GM12878 (cell line): ENCODE measurements around the gene ACE.

Experiments
- CREB1 ChIP-seq: IDR thresholded peaks from 2 replicates; pipeline ENCODE4 v1.6.1; 2012; ENCODE audit warnings: low read depth, mild to moderate bottlenecking, inconsistent platforms
- CTCF ChIP-seq, 3 experiments: IDR thresholded peaks in 2 of 3; conservative IDR thresholded peaks in 1 of 3; 2 replicates each; pipeline ENCODE4 v1.5.1; 2011; ENCODE audit warnings: low read depth in 3 of 3, low read length in 3 of 3, mild to moderate bottlenecking in 3 of 3, control low read depth in 2 of 3, moderate library complexity in 2 of 3, inconsistent platforms in 1 of 3, mixed read lengths in 1 of 3; ENCODE audit not compliant: control insufficient read depth in 2 of 3, insufficient read depth in 1 of 3; ENCODE audit errors: extremely low read depth in 1 of 3
- EP300 ChIP-seq, 2 experiments: fragments of 150-350 bp in 1 of 2; IDR thresholded peaks; 2 replicates each; pipeline ENCODE4 v1.6.1; 2011 to 2012; ENCODE audit warnings: low read depth in 2 of 2, low read length in 2 of 2, borderline replicate concordance in 1 of 2, improper control_type of control experiment in 1 of 2, inconsistent platforms in 1 of 2; ENCODE audit not compliant: control insufficient read depth in 1 of 2
- ETV6 ChIP-seq, 2 experiments: fragments of 450-650 bp in 1 of 2; IDR thresholded peaks in 1 of 2; conservative IDR thresholded peaks in 1 of 2; 2 replicates each; pipeline ENCODE4 v1.6.1; 2014; ENCODE audit warnings: antibody characterized with exemption in 1 of 2, borderline replicate concordance in 1 of 2, low read depth in 1 of 2, mild to moderate bottlenecking in 1 of 2, moderate library complexity in 1 of 2
- POLR2A ChIP-seq: IDR thresholded peaks from 2 replicates; pipeline ENCODE4 v1.6.1; 2011; ENCODE audit warnings: low read depth, mild to moderate bottlenecking, low read length
- REST ChIP-seq: IDR thresholded peaks from 2 replicates; pipeline ENCODE4 v1.6.1; 2012; ENCODE audit warnings: mild to moderate bottlenecking, low read depth, low read length
- TAF1 ChIP-seq: IDR thresholded peaks from 2 replicates; pipeline ENCODE4 v1.6.1; 2011; ENCODE audit warnings: mild to moderate bottlenecking, low read depth, low read length, borderline replicate concordance
- ZBED1 ChIP-seq: IDR thresholded peaks from 2 replicates; pipeline ENCODE4 v1.6.1; 2016; ENCODE audit warnings: borderline replicate concordance
- ZNF24 ChIP-seq: fragments of 450-650 bp; IDR thresholded peaks from 2 replicates; pipeline ENCODE4 v1.6.1; 2017; ENCODE audit warnings: antibody characterized with exemption, mild to moderate bottlenecking
- TF ChIP-seq, protein P1 (sequence below): IDR thresholded peaks from 2 replicates; pipeline ENCODE4 v1.6.1; 2011; ENCODE audit warnings: low read depth, low read length, improper control_type of control experiment, borderline replicate concordance

DNA sequence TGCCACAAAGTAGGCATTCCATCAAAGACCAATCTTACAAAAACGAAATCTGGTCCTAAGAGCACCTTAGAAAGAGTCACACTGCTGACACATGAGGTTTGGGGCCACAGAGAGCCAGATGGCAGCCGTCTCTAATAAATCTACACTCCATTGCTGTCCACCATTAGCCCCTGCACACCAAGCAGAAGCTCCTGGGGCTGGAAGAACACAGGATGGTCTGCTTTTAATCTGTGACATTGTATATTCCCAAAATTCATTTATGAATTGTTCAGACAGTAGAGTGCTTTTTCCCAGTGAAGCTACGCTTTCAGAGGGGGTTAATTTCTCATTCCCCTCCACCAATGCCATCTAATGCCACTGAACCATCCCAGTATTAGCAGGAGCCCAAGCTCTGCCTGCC lies 32.4 kb upstream of the ACE start:
- TF ChIP-seq CTCF (IDR thresholded peaks at IDR 0.05 in 2 of 3, conservative IDR thresholded peaks at IDR 0.05 in 1 of 3; ENCODE audit: control insufficient read depth in 2 of 3, extremely low read depth in 1 of 3, insufficient read depth in 1 of 3, low read depth in 3 of 3, low read length in 3 of 3) (no peak), TAF1 (no peak), REST (no peak), ETV6 (conservative IDR thresholded peaks at IDR 0.05 in 1 of 2, IDR thresholded peaks at IDR 0.05 in 1 of 2; ENCODE audit: borderline replicate concordance in 1 of 2, low read depth in 1 of 2) (no peak), POLR2A (no peak), ZNF24 (no peak), EP300 (IDR thresholded peaks at IDR 0.05; ENCODE audit: borderline replicate concordance in 1 of 2, control insufficient read depth in 1 of 2, low read depth in 2 of 2, low read length in 2 of 2) (no peak), CREB1 (no peak), ZBED1 (no peak)
- TF ChIP-seq, protein P1, sequence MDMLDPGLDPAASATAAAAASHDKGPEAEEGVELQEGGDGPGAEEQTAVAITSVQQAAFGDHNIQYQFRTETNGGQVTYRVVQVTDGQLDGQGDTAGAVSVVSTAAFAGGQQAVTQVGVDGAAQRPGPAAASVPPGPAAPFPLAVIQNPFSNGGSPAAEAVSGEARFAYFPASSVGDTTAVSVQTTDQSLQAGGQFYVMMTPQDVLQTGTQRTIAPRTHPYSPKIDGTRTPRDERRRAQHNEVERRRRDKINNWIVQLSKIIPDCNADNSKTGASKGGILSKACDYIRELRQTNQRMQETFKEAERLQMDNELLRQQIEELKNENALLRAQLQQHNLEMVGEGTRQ = no peak
